ENCODE measurements around the gene SPAG16.

The SPAG16 gene

GRCh38 chr2:213279116-213279620 is 5.1 kb upstream of the SPAG16 start:
- Histone ChIP-seq H3K27me3 (ENCODE audit: insufficient read depth, low read depth) (no peaks in the 10 kb centered on the region), H3K79me2 (ENCODE audit: insufficient read depth, low read depth) (no peaks in the 10 kb centered on the region), H4K20me1 (ENCODE audit: insufficient read depth) (no peaks in the 10 kb centered on the region), H3K4me1 (ENCODE audit: low read depth, poor library complexity, severe bottlenecking) (peaks cover 7% of the 10 kb centered on the region), H3K4me3 (IDR thresholded peaks at IDR 0.05; ENCODE audit: insufficient read depth, low read depth, low read length) (no peak overlapping the region), H2AFZ (ENCODE audit: low read depth) (no peak overlapping the region), H3K27ac (no peak overlapping the region), H3K4me2 (no peak overlapping the region), H3K36me3 (ENCODE audit: insufficient read depth) (no peaks in the 10 kb centered on the region), H3K9ac (no peak overlapping the region)
- TF ChIP-seq, protein P1, sequence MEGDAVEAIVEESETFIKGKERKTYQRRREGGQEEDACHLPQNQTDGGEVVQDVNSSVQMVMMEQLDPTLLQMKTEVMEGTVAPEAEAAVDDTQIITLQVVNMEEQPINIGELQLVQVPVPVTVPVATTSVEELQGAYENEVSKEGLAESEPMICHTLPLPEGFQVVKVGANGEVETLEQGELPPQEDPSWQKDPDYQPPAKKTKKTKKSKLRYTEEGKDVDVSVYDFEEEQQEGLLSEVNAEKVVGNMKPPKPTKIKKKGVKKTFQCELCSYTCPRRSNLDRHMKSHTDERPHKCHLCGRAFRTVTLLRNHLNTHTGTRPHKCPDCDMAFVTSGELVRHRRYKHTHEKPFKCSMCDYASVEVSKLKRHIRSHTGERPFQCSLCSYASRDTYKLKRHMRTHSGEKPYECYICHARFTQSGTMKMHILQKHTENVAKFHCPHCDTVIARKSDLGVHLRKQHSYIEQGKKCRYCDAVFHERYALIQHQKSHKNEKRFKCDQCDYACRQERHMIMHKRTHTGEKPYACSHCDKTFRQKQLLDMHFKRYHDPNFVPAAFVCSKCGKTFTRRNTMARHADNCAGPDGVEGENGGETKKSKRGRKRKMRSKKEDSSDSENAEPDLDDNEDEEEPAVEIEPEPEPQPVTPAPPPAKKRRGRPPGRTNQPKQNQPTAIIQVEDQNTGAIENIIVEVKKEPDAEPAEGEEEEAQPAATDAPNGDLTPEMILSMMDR (conservative IDR thresholded peaks at IDR 0.05; ENCODE audit: low read depth, low read length): no peak

DNA sequence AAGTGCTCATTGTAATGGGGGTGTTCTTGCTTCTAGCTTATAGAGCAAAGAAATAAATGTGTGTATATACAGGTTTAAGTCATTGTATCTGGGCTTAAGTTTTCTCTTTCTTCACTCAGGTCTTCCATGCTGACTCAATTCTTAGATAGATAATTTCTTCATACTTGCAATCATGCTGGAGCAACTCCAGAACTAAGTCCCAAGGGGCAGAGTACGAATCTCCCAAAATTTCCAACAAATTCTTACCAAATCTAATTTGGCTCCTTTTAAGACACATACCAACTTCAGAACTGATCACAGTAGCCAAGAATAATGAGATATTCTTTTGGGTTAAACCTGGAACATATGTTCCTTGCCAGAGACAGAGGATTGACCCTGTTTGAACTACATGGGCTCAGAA is 4.3 kb upstream of the SPAG16 start:
- Histone ChIP-seq H3K27ac (no peak overlapping the region), H3K4me2 (no peak overlapping the region), H2AFZ (ENCODE audit: low read depth) (no peak overlapping the region), H3K27me3 (ENCODE audit: insufficient read depth, low read depth) (no peaks in the 10 kb centered on the region), H4K20me1 (ENCODE audit: insufficient read depth) (no peaks in the 10 kb centered on the region), H3K9ac (no peak overlapping the region), H3K36me3 (ENCODE audit: insufficient read depth) (no peaks in the 10 kb centered on the region), H3K79me2 (ENCODE audit: insufficient read depth, low read depth) (no peaks in the 10 kb centered on the region), H3K4me1 (ENCODE audit: low read depth, poor library complexity, severe bottlenecking) (peaks cover 9% of the 10 kb centered on the region), H3K4me3 (IDR thresholded peaks at IDR 0.05; ENCODE audit: insufficient read depth, low read depth, low read length) (no peak overlapping the region)
- TF ChIP-seq, protein P1 (conservative IDR thresholded peaks at IDR 0.05; ENCODE audit: low read depth, low read length): no peak

- Histone ChIP-seq H3K4me2 (no peak overlapping the region), H3K36me3 (ENCODE audit: insufficient read depth) (no peaks in the 10 kb centered on the region), H3K27me3 (ENCODE audit: insufficient read depth, low read depth) (no peaks in the 10 kb centered on the region), H3K4me1 (ENCODE audit: low read depth, poor library complexity, severe bottlenecking) (peaks cover 10% of the 10 kb centered on the region), H2AFZ (ENCODE audit: low read depth) (no peak overlapping the region), H3K27ac (no peak overlapping the region), H4K20me1 (ENCODE audit: insufficient read depth) (no peaks in the 10 kb centered on the region), H3K9ac (no peak overlapping the region), H3K79me2 (ENCODE audit: insufficient read depth, low read depth) (no peaks in the 10 kb centered on the region), H3K4me3 (IDR thresholded peaks at IDR 0.05; ENCODE audit: insufficient read depth, low read depth, low read length) (no peak overlapping the region)
- TF ChIP-seq, protein P1 (conservative IDR thresholded peaks at IDR 0.05; ENCODE audit: low read depth, low read length): no peak
Observed at GRCh38 chr2:213281156-213281555, 3.1 kb upstream of the SPAG16 start.

GRCh38 chr2:213285404-213285803 is 1.1 kb downstream of the SPAG16 start:
- H3K27me3 ChIP-seq (ENCODE audit: insufficient read depth, low read depth): no peaks in the 10 kb centered on the region
- no peak overlapping the region for H3K27ac ChIP-seq
- peaks cover 10% of the 10 kb centered on the region for H3K4me1 ChIP-seq (ENCODE audit: low read depth, poor library complexity, severe bottlenecking)
- no peaks in the 10 kb centered on the region for H3K36me3 ChIP-seq (ENCODE audit: insufficient read depth)
- H2AFZ ChIP-seq (ENCODE audit: low read depth): no peak overlapping the region
- no peaks in the 10 kb centered on the region for H3K79me2 ChIP-seq (ENCODE audit: insufficient read depth, low read depth)
- no peak overlapping the region for H3K9ac ChIP-seq
- H3K4me2 ChIP-seq: 0 out of 2 replicates have a peak overlapping the region, but pooled peaks have one; percentile 43
- no peak overlapping the region for H3K4me3 ChIP-seq (IDR thresholded peaks at IDR 0.05; ENCODE audit: insufficient read depth, low read depth, low read length)
- TF ChIP-seq, protein P1 (conservative IDR thresholded peaks at IDR 0.05; ENCODE audit: low read depth, low read length): no peak
- no peaks in the 10 kb centered on the region for H4K20me1 ChIP-seq (ENCODE audit: insufficient read depth)

All from KMS-11 (cell line).